Fibroblast of peridontal ligament (primary cell): ENCODE measurements around the gene TAL1.

Experiments used
- DNase-seq: peaks from one replicate; pipeline ENCODE4 v3.0.0-alpha.2; 2010; ENCODE audit errors: extremely low read depth

Gene TAL1

GRCh38 chr1:47175227-47175934, 56.6 kb downstream of the TAL1 start:
- peak; percentile 57 for DNase-seq

GRCh38 chr1:47174656-47175020, 57.4 kb downstream of the TAL1 start:
- no peak for DNase-seq

- DNase-seq = no peak
Measured at GRCh38 chr1:47172782-47173181, 59.2 kb downstream of the TAL1 start.
